ENCODE data around the gene RHEB.
"Not testable (repeated sequence)": the region's sequence is repeated elsewhere in the genome, so short reads cannot be mapped to it uniquely, and the experiment has no call there.

The RHEB gene

GRCh38 chr7:151529842-151530241 is 10.1 kb upstream of the RHEB start:
- DNase-seq (ENCODE audit: low read depth): no peak

DNA sequence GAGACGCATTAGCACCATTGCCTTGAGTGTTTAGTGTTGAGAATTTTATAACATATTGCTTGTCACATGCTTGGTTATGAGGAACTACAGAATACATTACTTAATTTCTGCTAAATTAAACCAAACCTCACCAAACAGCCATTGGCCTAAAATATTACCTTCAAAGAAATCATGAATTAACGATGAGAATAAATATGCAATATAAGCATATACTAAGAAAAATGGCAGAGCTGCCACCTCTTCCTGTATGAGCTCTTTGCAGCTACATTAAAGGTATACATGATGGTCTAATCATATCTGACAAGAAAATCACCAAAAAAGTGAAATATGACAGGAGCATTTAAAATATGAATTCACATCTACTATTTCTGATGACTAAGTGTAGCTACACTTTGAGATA is 5.2 kb upstream of the RHEB start:
- DNase-seq (ENCODE audit: low read depth): no peak

DNA sequence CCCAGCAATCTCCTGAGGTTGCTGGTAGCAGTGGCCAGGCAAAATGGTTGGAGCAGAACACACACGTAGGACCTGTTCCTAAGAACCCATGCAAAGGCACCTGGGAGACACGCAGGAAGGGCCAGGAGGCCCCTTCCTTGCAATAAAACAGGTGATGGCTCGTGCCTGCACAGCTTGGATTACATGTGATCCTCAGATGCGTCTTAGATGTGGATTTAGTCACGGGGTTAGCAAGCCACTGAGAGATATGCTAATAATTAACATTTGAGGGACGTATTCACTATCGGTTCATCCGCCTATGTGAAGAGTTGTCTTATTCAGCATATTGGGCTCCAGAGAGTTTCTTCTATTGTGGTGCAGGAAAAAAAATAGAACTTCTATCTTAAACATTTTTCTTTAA is 4.6 kb upstream of the RHEB start:
- DNase-seq (ENCODE audit: low read depth): no peak

DNA sequence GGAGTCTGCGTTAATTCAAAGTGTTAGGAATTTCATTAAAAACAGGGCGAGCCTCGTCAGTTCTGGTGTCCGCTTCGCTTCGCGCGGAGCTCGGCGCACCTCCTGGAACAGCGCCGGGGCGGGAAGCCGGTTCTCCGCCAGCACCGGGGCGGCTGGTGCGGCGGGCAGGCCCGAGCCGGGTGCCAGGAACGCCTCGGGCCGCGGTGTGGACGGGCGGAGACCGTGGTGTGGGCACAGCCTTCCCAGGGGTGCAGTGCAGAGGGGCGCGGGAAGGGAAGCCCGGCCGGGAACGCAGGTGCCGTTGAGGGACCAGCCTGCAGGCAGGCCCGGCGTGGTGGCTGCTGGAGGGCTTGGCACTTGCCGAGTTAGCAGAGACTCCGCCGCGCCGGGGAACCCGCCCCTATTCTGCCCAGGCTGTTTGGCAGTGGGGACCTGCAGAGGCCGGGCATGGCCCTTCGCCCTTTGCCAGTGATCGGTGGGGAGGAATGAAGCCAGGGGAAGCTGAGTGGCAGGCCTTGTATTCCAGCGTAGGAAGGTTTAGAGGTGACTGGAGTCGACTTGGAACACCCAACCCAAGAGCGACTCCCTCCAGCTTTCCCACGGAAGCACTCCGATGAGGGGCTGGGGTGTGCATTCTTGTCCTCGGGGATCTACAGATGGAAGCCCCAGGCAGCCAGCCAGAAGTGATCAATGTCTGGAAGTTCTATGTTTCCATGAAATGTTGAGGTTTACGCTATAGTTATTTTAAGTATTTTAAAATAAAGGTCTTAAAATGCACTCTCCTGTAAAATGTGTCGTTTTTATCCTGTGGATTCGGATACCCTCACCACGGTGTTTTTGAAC is 945 bp upstream of the RHEB start:
- DNase-seq (ENCODE audit: low read depth): no peak

DNA sequence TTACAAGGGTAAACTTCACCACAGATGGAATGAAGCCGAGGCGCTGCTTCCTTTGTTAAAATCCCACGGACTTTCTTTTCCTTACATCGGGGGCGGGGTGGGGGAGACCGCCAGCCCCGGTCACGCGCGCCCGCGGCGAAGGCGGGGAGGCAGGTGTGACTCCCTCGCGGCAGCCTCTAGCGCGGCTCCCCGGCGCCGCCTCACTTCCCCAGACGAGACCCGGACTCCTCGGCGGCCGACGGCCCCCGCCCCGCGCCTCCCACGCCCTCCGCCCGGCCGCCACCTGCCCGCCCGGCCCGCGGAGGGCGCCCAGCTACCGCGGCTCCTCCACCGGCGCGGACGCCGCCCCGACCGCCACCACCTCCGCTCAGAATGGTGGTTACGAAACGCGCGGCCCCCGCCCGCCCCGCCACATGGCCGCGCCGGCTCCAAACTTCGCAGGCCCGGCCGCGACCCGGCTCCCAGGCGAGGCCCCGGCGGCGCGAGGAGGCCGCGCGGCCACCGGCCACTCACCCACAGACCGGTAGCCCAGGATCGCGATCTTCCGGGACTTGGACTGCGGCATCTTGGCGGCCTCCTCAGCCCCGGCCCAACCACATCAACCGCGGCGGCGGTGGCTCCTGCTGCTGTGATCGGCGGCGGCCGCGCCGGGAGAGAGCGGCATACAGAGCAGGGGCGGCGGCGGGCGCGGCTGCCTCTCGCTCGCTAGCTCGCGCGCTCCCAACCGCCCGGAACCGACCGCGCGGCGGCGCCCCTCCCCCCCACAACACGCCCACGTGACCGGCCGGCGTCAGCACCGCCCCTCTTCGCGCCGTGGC is 539 bp downstream of the RHEB start:
- DNase-seq (ENCODE audit: low read depth): not testable (repeated sequence)

- DNase-seq (ENCODE audit: low read depth): no peak
Observed at GRCh38 chr7:151518105-151518946, 1.4 kb downstream of the RHEB start.

DNA sequence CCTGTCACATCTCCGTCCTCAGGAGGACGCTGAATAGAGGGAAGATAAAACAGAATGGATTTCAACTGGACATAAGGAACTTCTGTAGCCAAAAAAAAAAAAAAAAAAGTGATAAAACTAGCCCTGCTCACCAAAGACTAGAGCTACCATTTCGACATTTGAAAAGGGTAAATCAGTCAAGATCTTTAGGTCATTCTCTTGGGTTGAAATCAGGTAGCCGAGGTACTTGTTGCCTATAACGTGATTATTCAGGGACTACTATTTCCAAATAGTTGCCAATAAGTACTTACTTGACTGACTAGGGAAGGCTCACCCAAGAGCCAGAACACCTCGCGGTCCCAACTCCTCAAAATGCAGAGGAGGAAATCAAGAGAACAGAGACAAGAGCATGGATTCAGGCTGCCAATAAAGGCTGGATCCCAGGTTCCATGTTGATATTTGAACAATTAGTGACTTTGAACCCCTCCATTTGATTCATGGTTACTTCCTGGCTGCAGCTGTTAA is 2.0 kb downstream of the RHEB start:
- no peak for DNase-seq (ENCODE audit: low read depth)

- no peak for DNase-seq (ENCODE audit: low read depth)
Observed at GRCh38 chr7:151515276-151515565, 4.5 kb downstream of the RHEB start.

DNA sequence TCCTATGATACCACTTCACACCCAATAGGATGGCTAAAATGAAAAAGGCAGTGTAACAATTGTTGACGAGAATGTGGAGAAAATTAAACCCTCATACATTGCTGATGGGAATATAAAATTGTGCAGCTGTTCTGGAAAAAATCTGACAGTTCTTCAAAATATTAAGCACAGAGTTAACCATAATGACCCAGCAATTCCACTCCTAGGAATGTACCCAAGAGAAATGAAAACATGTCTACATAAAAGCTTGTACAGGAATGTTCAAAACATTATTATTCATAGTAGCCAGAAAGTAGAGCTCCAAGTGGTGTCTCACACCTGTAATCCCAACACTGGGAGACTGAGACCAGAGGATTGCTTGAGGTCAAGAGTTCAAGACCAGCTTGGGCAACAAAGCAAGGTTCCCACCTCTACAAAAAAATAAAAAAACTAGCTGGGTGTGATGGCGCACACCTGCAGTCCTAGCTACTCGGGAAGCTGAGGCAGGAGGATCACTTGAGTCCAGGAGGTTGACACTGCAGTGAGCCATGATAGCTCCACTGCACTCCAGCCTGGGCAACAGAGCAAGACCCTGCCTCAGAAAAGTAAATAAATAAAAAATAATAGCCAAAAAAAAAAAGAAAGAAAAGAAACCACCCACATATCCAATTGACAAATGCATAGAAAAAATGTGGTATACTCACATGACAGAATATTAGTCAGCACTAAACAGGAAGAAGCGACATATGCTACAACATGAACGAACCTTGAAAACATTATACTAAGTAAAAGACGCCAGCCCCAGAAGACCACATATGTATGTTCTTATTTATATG is 5.0 kb downstream of the RHEB start:
- no peak for DNase-seq (ENCODE audit: low read depth)

GRCh38 chr7:151513133-151513532 is 6.6 kb downstream of the RHEB start:
- no peak for DNase-seq (ENCODE audit: low read depth)

DNA sequence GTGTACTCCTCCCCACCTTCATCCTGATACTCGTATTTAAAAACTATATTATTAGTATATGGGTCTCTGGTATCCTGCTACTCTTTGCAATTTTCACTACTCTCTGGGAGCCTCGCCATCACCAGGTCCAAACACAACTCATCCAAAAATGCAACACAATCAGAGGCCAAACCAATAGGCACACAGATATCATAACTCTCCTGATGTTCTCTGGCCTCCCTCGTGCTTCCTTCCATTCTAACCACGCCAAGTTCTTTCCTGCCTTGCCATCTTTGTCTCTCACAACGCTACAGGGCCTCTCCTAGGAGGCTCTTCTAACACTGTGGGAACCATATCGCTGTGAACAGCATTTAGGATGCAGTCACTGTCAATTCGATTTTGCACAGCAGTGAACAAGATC is 7.3 kb downstream of the RHEB start:
- DNase-seq (ENCODE audit: low read depth): no peak

DNA sequence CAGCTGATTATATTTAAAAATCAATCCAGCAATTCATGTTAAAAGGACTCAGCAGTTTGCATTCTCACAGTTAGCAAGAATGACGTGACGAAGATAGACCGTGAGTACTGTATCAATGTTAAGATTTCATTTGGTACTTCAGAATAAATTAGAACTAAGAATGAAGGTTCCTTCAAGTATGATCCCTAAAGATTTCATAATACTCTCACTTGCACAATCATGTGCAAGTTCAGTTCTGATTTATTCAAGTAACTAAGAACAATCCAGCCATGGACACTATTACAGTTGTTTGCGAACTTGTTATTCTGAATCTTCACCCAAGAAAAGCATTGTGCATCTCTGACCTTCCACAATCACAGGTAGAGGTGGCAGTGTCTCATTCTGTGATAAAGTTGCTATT is 7.7 kb downstream of the RHEB start:
- DNase-seq (ENCODE audit: low read depth): no peak

- no peak for DNase-seq (ENCODE audit: low read depth)
Observed at GRCh38 chr7:151511270-151511669, 8.4 kb downstream of the RHEB start.

GRCh38 chr7:151509670-151510333 is 9.9 kb downstream of the RHEB start:
- DNase-seq (ENCODE audit: low read depth): no peak

DNA sequence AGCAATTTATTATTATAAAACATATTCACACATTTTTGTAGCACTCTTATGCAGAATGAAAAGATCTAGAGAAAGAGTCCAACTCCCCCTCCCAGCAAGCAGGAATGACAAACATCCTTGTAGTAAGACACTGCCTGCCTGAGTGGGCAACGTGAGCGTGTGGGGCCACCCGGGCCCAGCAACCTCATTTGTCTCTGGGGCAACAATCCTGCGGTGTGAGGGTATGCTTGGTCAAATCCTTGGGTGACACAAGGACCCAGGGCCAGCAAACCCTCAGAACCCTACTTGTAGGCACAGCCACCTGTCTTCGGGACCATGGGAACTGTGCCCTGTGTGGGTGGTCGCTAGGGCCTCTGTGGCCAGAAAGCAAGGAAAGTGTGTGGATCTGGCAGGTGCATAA is 10.7 kb downstream of the RHEB start:
- no peak for DNase-seq (ENCODE audit: low read depth)

DNA sequence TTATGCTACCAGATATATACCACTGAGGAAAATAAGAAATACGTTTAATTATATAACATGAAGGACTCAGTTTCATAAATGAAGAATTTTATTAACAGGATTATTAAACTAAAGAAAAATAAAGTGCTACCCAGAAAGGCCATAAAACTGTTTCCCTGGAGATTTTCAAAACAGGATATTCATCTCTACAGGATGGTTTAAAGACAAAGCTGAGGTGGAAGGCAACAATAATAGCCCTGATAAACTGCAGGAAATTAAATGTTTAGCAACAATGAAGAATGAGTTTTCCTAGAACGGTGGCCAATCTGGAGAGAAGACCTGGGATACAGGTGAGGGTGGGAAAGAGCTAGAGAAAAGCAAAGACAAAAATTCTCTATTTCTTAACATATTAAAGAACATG is 11.9 kb downstream of the RHEB start:
- DNase-seq (ENCODE audit: low read depth): no peak

DNA sequence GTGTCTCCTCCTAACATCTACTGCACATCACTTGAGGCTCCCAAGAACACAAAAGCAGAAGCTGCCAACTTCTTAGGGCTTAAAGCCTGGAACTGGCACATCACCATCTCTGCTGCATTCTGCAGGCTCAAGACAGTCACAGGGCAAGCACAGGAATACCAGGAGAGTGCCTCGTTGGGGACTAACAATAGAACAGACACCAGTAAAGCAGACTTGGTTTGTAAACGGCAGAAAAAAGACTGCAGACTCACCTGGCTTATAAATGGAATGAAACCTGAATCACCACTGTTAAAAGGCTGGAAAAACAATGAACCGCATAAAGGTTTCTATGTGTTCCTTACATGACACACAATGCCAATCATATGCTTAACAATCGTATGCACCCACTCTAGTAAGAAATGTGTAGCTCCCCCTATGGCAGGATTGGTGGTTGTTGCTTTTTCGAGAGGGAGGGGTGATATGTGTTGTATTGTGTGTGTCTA is 12.8 kb downstream of the RHEB start:
- no peak for DNase-seq (ENCODE audit: low read depth)

- DNase-seq (ENCODE audit: low read depth): no peak
Observed at GRCh38 chr7:151505836-151506468, 13.7 kb downstream of the RHEB start.

GRCh38 chr7:151505433-151505832 is 14.3 kb downstream of the RHEB start:
- DNase-seq (ENCODE audit: low read depth): no peak

DNA sequence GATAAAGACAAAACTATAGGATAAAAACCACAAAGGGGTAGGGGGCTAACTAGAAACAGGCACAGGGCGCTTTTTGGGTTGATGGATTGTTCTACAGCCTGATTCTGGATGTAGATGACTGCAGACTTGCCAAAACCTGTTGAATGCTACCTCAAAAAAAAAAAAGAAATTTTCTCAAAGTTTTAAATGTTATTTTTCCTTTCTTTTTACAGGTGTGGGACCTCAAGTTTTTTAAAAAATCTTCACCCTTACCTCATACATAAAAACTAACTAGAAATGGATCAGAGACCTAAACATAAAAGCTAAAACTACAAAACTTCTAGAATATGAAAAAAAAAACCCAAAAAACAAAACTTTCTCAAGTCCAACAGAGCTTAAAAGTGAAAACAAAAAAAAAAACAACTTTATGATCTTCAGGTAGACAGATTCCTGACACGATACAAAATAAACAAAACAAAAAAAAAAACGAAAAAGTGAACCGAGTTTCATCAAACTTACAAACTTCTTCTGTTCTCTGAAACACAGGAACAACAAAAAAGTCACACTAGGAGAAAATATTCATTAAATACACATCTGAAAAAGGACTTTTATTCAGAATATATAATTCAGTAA is 14.9 kb downstream of the RHEB start:
- no peak for DNase-seq (ENCODE audit: low read depth)
